ENCODE results near the gene SMURF1.

SMURF1 gene

DNA sequence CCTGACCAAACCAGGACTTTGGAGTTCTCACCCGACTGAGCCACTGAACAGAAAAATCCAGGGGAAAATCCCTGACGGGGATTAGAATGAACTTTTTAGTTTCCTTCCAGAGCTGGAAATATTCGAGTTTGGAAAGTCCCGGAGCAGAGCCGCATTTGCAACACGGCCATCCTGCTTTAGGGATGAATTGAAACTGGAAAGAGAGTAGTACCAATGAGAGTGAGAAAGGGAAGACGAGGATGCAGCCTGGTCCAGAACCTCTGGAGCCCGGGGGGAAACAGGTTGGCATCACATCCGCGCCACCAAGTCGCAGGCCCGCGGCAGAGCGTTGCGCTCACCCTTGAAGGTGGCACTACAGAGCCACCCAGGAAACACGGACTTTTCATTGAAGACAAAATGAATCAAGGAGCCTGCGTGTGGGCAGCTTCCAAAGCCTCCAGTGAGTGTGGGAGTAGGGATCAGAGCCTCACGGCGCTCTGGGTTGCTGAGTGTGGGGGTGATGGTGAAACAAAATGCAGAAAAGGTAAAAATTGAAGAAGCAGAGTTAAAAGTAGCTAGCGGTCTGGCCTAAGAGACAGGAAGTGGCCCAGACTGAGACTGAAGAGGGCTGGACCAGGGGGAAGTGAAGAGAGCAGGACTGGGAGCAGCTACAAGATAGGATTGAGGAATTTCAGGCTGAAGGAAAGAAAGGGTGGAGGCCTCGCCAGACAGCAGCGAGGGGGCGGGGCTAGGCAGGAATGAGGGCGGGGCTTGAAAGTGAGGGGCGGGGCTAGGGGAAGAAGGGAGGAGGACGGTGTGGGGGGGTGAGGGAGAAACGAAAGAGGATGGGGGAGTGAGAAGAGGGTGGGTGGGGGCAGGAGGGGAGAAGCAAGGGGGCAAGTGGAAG is 1.8 kb downstream of the SMURF1 start:
- peak; percentile 27 to 54 for DNase-seq (ENCODE audit: low read depth in 2 of 2)

DNA sequence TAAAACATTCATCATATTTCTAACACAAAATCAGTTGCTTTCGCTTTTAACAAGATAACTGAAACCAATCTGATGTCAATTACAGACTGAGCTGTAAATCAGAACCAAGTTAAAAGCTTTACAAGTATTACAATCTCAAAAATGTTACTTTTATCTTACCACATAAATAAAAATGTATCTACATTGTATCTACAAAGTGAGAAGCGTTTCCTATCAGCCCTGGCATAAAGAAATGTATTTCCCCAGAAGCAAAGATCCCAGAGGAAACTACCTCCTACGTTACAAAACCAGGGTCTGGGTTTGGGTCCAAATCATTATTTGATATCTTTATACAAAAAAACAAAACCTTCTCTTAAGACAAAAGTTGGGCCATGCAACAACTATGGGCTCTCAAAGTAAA is 2.6 kb downstream of the SMURF1 start:
- DNase-seq (ENCODE audit: low read depth in 2 of 2) = no peak

DNA sequence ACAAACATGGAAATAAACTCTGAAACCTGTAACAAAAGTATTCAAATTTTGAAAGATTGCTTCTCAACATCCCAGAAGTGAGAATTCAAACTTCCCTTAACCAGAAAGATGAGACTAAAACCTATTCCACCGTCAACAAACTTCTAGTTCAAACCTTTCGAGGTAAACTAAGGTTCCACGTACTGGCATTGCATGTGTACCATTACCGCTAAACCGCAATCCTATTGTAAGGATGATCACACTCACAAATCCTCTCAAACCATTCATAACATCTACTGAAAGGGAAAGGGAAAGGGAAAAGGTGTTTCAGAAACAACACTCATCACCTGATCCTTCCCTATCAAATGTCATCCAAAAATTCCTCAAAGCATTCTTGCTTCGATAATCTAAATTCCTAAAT is 3.1 kb downstream of the SMURF1 start:
- no peak for DNase-seq (ENCODE audit: low read depth in 2 of 2)

DNA sequence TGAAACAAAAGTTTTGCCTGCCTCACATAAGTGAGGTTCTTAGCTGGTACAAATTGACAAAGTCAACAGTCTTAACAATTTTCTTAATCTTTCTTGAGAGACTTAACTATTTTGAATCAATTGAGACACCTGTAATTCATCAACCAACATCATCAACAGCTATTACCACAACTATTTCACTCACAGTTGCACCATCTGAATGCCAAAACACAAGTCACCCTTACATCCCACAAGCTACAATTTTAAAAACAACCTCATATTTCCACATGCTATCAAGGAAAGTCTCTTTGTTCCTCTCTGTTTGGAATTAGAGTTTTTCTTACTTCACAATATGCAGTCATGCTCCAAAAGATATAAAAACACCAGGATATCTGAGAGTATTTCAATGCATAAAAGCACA is 4.9 kb downstream of the SMURF1 start:
- DNase-seq (ENCODE audit: low read depth in 2 of 2) = no peak

DNA sequence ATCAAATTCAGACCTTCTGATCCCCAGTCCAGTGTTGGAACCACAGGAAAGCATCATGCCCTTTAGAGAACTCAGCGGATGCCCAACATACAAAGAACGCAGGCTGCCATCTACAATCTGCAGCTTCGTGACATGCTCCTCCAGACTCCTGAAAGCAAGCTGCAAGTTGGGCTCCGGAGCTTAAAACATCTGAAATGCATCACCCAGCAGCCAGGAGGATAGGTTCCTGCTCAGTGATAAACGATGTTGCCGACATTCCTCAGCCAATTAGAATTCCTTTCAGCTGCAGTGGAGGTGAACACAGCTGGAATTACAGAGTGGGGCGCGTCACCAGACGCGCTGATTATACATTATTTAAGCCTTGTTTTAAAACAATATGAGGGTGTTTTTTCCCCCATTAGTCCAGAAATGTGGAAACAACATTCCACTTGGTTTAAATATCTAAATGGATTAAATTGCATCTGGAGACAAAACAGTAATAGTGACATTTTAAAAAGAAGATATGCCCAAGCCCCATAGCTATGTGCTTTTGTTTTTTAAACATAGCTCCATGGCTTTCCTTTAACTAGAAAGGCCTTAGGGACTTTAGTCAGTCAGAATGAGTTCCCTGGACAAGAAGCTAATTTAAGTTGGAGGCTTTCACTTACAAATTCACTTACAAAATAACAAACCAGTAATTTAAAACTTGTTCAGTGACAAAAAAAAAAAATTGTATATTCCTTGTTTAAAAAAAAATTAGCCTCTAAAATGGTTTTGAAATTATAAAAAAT is 6.3 kb downstream of the SMURF1 start:
- DNase-seq (ENCODE audit: low read depth in 2 of 2) = no peak

DNA sequence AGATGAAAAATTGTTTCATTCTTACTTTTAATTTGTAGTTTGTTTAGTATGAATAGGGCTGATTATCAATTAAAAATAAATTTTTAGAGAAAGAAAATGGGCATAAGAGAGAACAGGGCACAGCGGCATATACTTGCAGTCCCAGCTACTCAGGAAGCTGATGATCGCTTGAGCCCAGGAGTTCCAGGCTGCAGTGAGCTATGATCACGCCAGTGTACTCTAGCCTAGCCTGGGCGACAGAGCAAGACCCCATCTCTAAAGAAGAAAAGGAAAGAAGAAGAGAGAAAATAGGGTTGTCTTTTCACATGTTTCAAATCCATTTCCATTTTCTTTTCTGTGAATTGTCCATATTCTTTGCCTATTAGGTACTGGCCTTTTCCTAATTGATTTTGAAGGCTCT is 8.0 kb downstream of the SMURF1 start:
- DNase-seq (ENCODE audit: low read depth in 2 of 2) = no peak

DNA sequence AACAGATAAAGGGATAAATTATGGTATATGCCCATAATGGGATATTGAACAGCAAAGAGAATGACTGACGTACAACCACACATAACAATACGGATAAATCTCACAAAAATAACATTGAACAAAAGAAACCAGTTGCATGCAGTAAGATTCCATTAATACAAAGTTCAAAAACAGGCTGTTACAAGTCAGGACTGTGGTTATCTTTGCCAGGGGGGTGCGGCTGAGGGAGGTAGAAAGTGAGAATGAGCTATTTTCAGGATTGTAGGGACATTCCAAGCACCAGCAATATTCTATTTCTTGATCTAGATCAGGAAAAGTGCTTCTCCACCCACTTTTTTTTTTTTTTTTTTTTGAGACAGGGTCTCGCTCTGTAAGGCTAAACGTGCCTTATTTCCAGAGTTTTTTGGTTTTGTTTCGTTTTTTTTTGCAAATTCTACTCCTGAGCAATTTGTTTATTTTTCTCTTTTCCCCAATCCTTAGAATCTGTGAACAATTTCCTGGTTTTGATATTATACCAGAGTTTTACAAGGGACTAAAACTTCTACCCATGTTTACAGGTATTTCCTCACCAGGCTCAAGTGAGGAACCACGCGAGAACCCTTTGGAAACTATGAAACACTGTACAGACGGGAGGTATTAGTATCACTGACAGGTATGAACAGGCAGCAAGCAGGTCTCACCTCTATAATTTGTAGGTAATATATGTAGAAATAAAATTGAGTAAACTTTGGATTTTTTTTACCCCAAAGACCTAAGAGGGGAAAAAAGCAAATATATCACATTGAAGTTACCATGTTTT is 9.9 kb downstream of the SMURF1 start:
- no peak for DNase-seq (ENCODE audit: low read depth in 2 of 2)

DNA sequence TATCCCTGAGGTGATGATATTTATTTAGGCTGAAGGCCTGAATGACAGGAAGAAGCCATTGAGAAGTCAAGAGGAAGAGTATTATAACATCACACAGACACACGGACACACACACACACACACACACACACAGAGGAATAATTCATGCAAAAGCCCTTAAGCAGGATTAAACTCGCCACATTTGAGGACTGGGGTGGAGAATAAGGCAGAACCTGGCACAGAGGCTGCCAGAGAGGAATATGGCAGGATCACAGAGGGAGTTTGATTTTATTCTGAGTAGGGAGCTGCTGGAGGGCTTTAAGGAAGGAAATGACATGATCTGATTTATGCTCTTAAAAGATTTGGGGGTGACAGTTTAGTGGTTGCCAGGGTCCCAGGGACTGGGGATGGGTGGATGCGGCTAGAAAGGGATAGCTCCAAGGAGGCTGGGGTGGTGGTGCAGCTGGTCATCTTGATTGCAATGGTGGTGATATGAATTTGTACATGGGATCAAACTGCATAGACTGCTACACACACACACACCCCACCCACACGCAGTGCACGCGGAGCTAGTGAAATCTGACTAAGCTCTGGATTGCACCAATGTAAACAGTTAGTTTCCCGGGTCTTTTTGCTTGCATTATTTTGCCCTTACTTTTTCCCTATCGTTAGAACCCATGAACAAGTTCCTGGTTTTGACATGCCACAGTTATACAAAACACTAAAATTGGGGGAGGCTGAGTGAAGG is 11.2 kb downstream of the SMURF1 start:
- DNase-seq (ENCODE audit: low read depth in 2 of 2) = no peak

DNA sequence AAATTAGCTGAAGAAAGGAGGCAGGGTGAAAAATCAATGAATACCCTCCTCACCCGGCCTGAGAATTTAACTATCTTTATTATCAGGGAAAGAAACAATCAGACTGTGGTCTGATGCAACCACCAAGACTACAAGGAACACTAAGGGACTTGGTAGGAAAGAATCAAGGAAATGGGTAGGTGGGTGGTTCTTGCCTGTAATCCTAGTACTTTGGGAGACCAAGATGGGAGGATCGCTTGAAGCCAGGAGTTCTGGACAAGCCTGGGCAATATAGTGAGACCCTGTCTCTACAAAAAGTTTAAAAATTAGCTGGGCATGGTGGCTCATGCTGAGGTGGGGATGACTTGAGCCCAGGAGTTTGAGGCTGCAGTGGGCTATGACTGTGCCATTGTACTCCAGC is 12.6 kb downstream of the SMURF1 start:
- no peak for DNase-seq (ENCODE audit: low read depth in 2 of 2)

DNA sequence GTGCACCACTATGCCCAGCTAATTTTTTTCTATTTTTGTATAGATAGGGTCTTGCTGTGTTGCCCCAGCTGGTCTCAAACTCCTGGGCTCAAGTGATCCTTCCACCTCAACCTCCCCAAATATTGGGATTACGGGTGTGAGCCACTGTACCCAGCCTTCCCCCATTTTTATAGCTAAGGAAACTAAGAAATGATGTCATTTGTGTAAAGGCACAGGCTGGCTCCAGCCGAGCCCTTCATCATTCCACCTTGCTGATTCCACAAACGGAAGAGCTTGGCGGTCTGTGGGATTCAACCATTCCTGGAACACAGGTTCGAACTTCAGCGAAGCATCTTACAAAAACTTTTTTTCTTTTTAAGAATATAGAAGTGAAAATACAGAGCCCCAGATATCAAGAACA is 14.4 kb downstream of the SMURF1 start:
- DNase-seq (ENCODE audit: low read depth in 2 of 2) = no peak

DNA sequence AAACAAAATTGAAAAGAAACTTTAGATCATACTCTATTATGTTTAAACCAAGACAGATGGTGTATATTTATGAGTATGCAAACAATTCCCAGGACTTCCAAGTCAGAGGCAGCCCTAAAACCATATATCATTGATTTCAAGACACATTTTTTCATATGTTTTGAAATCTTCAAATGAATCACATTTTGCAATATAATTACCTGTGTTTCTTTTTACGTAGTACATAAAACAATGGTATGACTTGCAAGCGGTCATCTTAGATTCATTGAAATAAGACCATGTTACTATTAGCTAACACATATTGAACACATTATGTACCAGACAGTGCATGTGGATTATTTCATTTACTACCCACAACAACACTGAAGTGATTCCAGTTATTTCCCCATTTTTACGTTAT is 14.9 kb downstream of the SMURF1 start:
- DNase-seq (ENCODE audit: low read depth in 2 of 2) = no peak

DNA sequence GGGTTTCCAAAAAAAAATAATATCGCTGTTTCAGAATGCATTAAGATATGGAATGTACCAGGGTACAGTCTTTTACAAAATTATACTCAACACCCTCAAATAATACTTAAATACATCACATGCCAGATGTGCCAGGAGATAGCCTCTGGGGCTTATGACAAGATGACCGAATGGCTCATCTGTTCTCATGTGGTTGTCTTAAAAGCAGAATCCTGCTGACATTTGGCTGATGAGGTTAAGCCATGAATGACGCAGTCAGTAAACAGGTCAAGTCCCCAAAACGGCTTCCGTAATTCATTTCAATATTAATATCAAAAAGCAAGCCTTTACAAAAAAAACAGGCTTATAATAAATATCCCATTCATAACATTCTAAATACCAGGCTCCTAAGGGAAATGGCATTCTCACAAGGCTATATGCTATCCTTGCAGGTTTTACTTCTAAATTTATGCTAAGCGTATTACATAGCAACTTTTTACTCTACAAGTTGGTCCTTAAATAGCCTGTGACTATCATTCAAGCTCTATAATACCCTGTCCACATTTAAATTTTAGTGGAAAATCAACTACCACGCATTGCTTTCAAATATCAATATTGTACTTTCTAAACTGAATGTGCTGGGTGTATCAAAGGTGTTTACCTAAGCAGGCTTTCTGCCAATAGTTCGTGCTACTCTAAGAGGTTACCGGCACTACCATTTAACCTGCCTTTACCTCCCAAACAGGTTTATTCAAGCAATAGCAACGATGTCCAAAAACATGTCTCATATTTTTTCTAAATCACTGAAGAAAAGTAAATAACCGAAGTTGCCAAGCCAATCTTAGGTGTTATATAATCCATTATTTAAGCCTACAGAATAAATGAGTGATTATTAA is 15.6 kb downstream of the SMURF1 start:
- no peak for DNase-seq (ENCODE audit: low read depth in 2 of 2)

DNA sequence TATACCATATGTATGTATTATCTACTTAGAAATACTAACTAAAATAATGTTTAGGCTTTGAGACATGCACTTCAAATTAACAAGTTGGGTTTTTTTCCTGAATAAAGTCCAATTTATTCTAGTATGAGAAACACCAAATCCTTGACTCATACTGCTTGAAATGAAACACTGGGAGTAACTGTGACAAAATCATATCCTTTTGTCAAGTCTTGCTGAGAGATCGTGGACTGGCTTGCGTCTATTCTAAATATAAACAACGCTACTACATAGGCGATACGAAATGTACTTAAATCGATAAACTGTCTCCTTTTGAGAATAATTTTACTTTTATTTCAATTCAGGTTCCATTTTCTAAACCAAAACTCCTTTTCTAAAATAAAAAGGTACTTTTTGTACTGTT is 16.3 kb downstream of the SMURF1 start:
- DNase-seq (ENCODE audit: low read depth in 2 of 2) = no peak

DNA sequence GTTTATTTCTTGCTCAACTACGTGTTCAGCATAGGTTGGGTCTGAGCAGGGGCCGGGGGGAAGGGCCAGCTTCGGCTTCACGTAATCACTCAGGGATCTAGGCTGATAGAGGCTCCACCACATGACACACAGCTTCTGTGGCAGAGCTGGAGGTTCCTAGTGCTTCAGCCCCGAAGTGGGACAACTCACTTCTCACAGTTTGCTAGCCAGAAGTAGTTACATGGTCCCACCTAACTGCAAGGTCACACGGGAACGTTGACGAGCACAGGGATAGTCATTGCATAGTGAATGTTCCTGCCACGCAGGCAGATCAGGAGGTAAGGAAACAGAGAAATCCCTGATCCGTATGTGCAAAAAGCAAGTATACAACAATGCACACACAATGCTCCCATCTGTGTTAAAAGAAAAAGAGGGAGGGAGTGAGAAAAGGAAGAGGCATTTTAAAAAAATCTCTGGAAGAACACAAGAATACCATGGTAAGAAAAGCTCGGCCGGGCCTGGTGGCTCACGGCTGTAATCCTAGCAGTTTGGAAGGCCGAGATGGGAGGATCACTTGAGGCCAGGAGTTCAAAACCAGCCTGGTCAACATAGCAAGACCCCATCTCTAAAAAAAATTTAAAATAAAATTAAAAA is 16.9 kb downstream of the SMURF1 start:
- no peak for DNase-seq (ENCODE audit: low read depth in 2 of 2)

DNA sequence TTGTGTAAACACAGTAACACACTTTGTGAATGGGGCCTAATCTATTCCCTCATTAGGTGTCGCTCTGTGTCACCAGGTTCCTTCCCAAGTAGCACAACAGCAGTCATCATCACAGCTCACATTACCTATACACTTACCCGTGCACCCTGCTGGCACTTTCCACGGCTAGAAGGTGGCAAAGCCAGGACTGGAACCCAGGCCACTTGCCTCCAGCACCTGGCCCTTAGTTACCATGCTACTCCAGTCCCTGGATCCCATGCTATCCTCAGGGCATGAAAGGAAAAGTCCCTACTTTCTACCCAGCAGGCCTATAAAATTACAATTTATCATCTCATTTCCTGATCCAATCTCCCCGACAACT is 18.4 kb downstream of the SMURF1 start:
- no peak for DNase-seq (ENCODE audit: low read depth in 2 of 2)

DNA sequence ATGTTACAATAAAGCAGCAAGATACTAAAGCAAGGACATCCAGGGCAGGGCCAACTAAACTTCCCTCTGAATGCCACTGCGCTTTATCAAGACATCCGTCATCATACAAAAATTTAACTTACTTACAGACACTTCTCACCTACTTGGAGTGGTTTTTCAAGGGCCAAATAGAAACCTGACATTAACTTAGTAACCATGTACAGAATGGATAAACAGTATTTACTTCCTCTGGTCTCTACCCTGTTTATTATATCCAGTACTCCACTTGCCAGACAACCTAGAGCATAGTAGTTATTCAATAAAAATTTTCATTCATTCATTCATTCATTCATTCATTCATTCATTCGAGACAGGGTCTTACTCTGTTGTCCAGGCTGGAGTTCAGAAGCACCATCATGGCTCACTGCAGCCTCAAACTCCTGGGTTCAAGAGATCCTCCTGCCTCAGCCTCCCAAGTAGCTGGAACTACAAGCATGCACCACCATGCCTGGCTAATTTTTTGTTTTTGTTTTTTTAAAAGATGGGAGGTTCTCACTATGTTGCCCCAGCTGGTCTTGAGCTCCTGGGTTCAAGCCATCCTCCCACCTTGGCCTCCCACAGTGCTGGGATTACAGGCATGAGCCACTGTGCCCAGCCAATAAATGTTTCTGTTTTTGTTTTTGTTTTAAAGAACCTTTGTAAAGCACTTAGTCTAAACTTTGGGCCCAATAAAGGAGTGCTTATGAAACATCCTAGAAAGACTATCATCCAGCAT is 19.0 kb downstream of the SMURF1 start:
- no peak for DNase-seq (ENCODE audit: low read depth in 2 of 2)

DNA sequence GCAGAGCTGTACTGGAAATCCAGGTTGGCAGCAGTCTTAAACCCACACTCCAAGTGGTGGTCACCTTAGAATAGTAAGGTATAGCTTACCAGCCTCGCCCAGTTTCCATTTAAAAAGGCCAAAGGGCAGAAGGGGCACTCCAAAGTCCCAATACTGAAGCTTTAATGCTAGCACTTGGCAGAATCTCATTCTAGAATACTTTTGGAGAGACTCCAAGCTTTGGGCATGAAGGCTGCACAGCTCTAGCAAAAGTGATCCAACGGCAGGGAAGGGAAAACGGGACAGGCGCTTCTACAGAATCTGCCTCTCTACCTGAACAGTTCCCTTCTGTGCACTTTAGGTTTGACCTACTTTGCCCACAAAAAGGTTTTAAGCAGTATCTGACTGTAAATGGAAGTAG is 19.7 kb downstream of the SMURF1 start:
- DNase-seq (ENCODE audit: low read depth in 2 of 2) = no peak

DNA sequence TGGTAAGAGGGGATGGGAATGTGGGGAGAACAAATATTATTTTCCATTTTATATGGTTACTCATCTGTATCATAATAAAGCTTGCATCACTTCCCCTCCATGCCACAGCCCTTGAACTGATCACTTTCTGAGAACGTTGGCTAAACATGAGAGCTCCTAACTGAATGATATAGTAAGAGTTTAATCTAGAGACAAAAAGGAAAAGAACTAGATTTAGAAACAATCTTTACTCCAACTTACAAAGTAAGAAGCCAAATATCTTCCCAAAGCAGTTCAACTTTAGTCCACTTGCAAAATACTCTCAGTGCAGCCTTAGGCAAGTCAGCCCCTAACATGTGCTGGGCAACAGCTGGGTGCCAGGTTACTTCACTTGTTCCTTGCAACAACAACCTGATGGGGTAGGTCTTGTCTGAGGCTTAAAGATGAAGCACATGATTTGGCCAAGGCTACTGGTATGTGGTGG is 20.3 kb downstream of the SMURF1 start:
- no peak for DNase-seq (ENCODE audit: low read depth in 2 of 2)

DNA sequence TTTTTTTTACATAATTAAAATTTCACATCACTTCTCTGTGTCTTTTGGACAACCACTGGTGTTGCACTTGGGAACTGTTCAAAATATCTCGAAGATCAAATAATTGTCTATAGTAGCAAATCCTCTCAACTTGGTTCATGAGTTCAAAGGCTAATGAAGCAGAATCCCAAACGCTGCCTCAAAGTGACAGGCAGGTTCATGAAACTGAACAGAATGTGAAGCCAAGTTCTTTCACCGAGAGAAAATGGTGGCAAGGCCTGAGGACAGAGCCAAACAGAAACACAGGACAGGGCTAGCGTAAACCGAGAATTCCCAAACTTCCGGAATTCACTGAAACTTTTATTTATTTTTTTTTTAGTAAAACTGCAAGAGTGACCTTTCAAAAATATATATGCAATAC is 21.1 kb downstream of the SMURF1 start:
- DNase-seq (ENCODE audit: low read depth in 2 of 2) = no peak
